ENCODE results near the gene TNFSF9. TPM values are rescaled to one million over a fixed set of nuclear protein-coding genes. Genes with fewer than 3 reads are reported as not detected.
"Not testable (repeated sequence)": the region's sequence is repeated elsewhere in the genome, so short reads cannot be mapped to it uniquely, and the experiment has no call there.

TNFSF9 gene
- total and polyA plus RNA-seq, 3 donors from 2014 or later, result 3.1 to 8.4 (median 5.7) TPM

- 83 to 88% methylated on average over 11 of the region's 11 CpGs for WGBS, 2 donors
These were observed 13.1 kb downstream of the TNFSF9 start for GRCh38 chr19:6543866-6544347.

GRCh38 chr19:6550679-6551078 is 19.9 kb downstream of the TNFSF9 start:
- DNase-seq; H3K4me3 ChIP-seq; intact Hi-C loops (cut with DNase I; ENCODE audit: low total_unique reads); H3K36me3 ChIP-seq (ENCODE audit: low read depth, missing control alignments); H3K27ac ChIP-seq; H3K27me3 ChIP-seq; H3K9me3 ChIP-seq; H3K4me1 ChIP-seq: not testable (repeated sequence)
- 86 to 93% methylated on average over 6 of the region's 6 CpGs for WGBS, 2 donors

More at GRCh38 chr19:6543866-6544347, 13.1 kb downstream of the TNFSF9 start:
- Histone ChIP-seq H3K9me3 (no peaks in the 10 kb centered on the region), H3K36me3 (ENCODE audit: low read depth, missing control alignments) (no peaks in the 10 kb centered on the region), H3K27me3 (no peaks in the 10 kb centered on the region), H3K4me3 (no peak overlapping the region), H3K27ac (no peak overlapping the region), H3K4me1 (no peaks in the 10 kb centered on the region)
- no peak for DNase-seq
- intact Hi-C loops (cut with DNase I; ENCODE audit: low total_unique reads), result no loop called here
- TF ChIP-seq POLR2A (IDR thresholded peaks at IDR 0.05) (no peak), CTCF (IDR thresholded peaks at IDR 0.05) (no peak)

- H3K4me3 ChIP-seq, result no peak overlapping the region
- H3K4me1 ChIP-seq, result no peaks in the 10 kb centered on the region
- no peaks in the 10 kb centered on the region for H3K27me3 ChIP-seq
- WGBS, 2 donors, result 67 to 92% methylated on average over 3 of the region's 3 CpGs
- intact Hi-C loops (cut with DNase I; ENCODE audit: low total_unique reads), result no loop called here
- H3K36me3 ChIP-seq (ENCODE audit: low read depth, missing control alignments), result no peaks in the 10 kb centered on the region
- DNase-seq, result no peak
- H3K9me3 ChIP-seq, result no peaks in the 10 kb centered on the region
- H3K27ac ChIP-seq, result no peak overlapping the region
- TF ChIP-seq CTCF (IDR thresholded peaks at IDR 0.05) (no peak), POLR2A (IDR thresholded peaks at IDR 0.05) (no peak)
These were observed 20.3 kb downstream of the TNFSF9 start for GRCh38 chr19:6551091-6551490.

- H3K27ac ChIP-seq, result no peak overlapping the region
- intact Hi-C loops (cut with DNase I; ENCODE audit: low total_unique reads), result no loop called here
- H3K9me3 ChIP-seq, result no peaks in the 10 kb centered on the region
- DNase-seq, result peak; percentile 42
- H3K4me1 ChIP-seq, result no peaks in the 10 kb centered on the region
- no peaks in the 10 kb centered on the region for H3K27me3 ChIP-seq
- H3K4me3 ChIP-seq, result peak overlapping the region in 1 of 2 donors; percentile 9
- no peak for TF ChIP-seq CTCF (IDR thresholded peaks at IDR 0.05)
- TF ChIP-seq POLR2A (IDR thresholded peaks at IDR 0.05), result no peak
- 18 to 42% methylated on average over 4 to 15 of the region's 28 CpGs for WGBS, 2 donors
- H3K36me3 ChIP-seq (ENCODE audit: low read depth, missing control alignments), result no peaks in the 10 kb centered on the region
These were observed 21.0 kb downstream of the TNFSF9 start for GRCh38 chr19:6551607-6552450.

- intact Hi-C loops (cut with DNase I; ENCODE audit: low total_unique reads), result no loop called here
- Histone ChIP-seq H3K9me3 (no peaks in the 10 kb centered on the region), H3K4me1 (no peaks in the 10 kb centered on the region), H3K36me3 (ENCODE audit: low read depth, missing control alignments) (no peaks in the 10 kb centered on the region), H3K4me3 (no peak overlapping the region), H3K27me3 (no peaks in the 10 kb centered on the region), H3K27ac (no peak overlapping the region)
- TF ChIP-seq POLR2A (IDR thresholded peaks at IDR 0.05) (no peak), CTCF (IDR thresholded peaks at IDR 0.05) (no peak)
- no peak for DNase-seq
- 82 to 89% methylated on average over 2 of the region's 2 CpGs for WGBS, 2 donors
These were observed 25.2 kb downstream of the TNFSF9 start for GRCh38 chr19:6556043-6556449.
